HFFc6 (cell line): ENCODE measurements around the gene FAM170B. TPM values are rescaled to one million over a fixed set of nuclear protein-coding genes. Genes with fewer than 3 reads are reported as not detected.

Source experiments
- DNase-seq: peaks from one replicate; pipeline ENCODE4 v3.0.0-alpha.2; 2018
- H3K27ac Mint-ChIP-seq: 2 replicates; pipeline ENCODE4 v1.8.0; 2020; ENCODE audit warnings: mild to moderate bottlenecking, mixed read lengths
- H3K27me3 Mint-ChIP-seq: 2 replicates; pipeline ENCODE4 v1.8.0; 2021; ENCODE audit warnings: mild to moderate bottlenecking, moderate library complexity, mixed read lengths; ENCODE audit not compliant: insufficient read depth
- H3K36me3 Mint-ChIP-seq: 2 replicates; pipeline ENCODE4 v1.8.0; 2021; ENCODE audit warnings: low read depth, mixed read lengths
- H3K4me1 Mint-ChIP-seq: 2 replicates; pipeline ENCODE4 v1.8.0; 2020; ENCODE audit warnings: low read depth, mixed read lengths
- H3K4me3 Mint-ChIP-seq: 2 replicates; pipeline ENCODE4 v1.8.0; 2020; ENCODE audit warnings: mild to moderate bottlenecking, moderate library complexity, mixed read lengths
- H3K9me3 Mint-ChIP-seq: 2 replicates; pipeline ENCODE4 v1.8.0; 2020; ENCODE audit warnings: mild to moderate bottlenecking, mixed read lengths
- total RNA-seq, 6 experiments: library from RNA; stranded (reverse); fragmentation: NEBNext Ultra II Directional; extraction: Animal tissue kit (Norgen Biotek cat#: 25700); gene quantifications; 2 replicates in 1 of 6; 3 replicates in 5 of 6; pipeline ENCODE4 v1.2.3, GENCODE V29; 2021
- TF ChIP-seq, protein P1 (sequence below): fragments of 200-600 bp; sonication (generic); IDR thresholded peaks from 2 replicates; pipeline ENCODE4 v1.5.0; 2021; ENCODE audit warnings: antibody characterized with exemption, mild to moderate bottlenecking

The FAM170B gene
- total RNA-seq, 6 experiments from 2014 or later, result not detected

DNA sequence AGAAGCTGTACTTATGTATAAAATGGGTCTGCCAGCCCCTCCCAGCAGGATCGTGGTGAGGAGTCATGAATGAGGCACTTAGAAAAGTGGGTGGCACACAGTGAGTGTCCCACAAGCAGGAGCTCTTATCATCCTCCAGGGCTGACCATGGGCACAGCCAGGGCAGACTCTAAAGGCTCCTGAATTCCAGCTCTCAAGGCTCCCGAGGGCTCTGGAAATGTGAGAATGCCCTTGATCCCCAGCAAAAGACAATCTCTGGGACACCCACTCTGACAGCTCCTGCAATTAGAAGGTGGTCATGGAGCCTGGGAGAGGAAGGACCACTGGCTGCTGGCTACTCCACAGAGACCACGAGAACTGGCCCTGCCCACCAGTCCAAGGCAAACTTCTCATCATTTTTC, 20.1 kb downstream of the FAM170B start:
- Mint-ChIP-seq H3K9me3 (no peaks in the 10 kb centered on the region), H3K4me3 (no peak overlapping the region), H3K36me3 (no peaks in the 10 kb centered on the region), H3K27me3 (peaks cover 55% of the 10 kb centered on the region), H3K27ac (no peak overlapping the region), H3K4me1 (no peaks in the 10 kb centered on the region)
- no peak for DNase-seq
- TF ChIP-seq, protein P1, sequence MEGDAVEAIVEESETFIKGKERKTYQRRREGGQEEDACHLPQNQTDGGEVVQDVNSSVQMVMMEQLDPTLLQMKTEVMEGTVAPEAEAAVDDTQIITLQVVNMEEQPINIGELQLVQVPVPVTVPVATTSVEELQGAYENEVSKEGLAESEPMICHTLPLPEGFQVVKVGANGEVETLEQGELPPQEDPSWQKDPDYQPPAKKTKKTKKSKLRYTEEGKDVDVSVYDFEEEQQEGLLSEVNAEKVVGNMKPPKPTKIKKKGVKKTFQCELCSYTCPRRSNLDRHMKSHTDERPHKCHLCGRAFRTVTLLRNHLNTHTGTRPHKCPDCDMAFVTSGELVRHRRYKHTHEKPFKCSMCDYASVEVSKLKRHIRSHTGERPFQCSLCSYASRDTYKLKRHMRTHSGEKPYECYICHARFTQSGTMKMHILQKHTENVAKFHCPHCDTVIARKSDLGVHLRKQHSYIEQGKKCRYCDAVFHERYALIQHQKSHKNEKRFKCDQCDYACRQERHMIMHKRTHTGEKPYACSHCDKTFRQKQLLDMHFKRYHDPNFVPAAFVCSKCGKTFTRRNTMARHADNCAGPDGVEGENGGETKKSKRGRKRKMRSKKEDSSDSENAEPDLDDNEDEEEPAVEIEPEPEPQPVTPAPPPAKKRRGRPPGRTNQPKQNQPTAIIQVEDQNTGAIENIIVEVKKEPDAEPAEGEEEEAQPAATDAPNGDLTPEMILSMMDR, result no peak

DNA sequence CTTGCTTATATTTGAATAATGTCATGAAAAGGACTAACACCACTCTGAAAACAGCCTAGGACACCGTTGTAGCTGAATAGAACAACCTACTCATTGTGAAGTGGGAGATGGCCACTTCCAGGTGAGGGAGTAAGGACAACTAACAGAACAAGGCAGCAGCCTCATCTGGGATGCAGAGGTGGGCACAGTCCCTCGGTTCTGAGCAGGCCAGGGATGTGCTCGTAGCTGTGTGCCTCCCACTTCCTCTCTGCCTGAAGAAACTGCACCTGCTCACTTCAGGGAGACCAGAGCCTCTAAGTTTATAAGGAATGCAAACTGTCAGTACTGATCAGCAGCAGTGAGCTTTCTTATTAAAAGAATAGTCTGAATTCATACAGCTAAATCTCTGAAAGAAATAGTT, 21.0 kb downstream of the FAM170B start:
- DNase-seq, result no peak
- H3K27ac Mint-ChIP-seq, result no peak overlapping the region
- H3K36me3 Mint-ChIP-seq, result no peaks in the 10 kb centered on the region
- no peaks in the 10 kb centered on the region for H3K4me1 Mint-ChIP-seq
- TF ChIP-seq, protein P1, result no peak
- peaks cover 46% of the 10 kb centered on the region for H3K27me3 Mint-ChIP-seq
- no peaks in the 10 kb centered on the region for H3K9me3 Mint-ChIP-seq
- H3K4me3 Mint-ChIP-seq, result no peak overlapping the region

DNA sequence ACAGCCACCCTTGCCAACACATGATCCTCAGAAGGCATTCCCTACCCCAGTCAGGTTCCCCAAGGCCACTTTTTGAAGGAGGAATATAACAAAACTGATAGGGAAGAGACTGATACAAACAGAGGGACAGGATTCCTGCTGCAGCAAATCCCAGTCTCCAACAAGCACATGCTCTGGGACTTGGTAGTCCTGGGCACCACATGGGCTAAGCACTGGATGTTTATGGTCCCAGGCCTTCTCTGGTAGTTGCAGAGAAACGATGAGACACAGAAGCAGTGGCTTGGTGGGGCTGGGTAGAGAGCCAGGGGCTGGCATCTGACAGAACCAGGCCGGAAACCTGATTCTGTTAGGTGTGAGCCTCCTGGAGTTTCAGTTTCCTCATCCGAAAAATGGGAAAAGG, 21.7 kb downstream of the FAM170B start:
- TF ChIP-seq, protein P1, result no peak
- peaks cover 40% of the 10 kb centered on the region for H3K27me3 Mint-ChIP-seq
- H3K9me3 Mint-ChIP-seq, result no peaks in the 10 kb centered on the region
- DNase-seq, result no peak
- no peak overlapping the region for H3K4me3 Mint-ChIP-seq
- H3K36me3 Mint-ChIP-seq, result no peaks in the 10 kb centered on the region
- no peak overlapping the region for H3K27ac Mint-ChIP-seq
- no peaks in the 10 kb centered on the region for H3K4me1 Mint-ChIP-seq

DNA sequence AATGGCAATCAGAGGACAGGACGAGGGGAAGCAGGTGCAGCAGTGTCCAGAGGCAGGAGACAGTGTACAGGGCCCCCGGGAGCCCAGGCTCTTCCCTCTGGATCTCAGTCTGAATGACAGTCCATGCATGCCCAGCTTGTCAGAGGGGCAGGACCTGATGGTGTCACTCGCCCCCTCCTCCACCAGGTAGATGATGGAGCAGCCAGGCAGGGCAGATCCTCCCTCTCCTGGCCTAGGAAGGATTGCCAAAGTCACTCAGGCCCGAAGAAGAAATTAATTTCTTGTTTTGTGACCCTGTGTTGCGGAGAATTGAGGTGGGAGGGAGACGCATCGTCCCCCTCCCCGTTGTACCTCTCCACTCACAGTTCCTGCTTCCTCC, 22.5 kb downstream of the FAM170B start:
- Mint-ChIP-seq H3K4me3 (no peak overlapping the region), H3K4me1 (no peaks in the 10 kb centered on the region), H3K27ac (no peak overlapping the region), H3K27me3 (peaks cover 38% of the 10 kb centered on the region), H3K9me3 (no peaks in the 10 kb centered on the region), H3K36me3 (no peaks in the 10 kb centered on the region)
- TF ChIP-seq, protein P1, result no peak
- DNase-seq, result no peak

DNA sequence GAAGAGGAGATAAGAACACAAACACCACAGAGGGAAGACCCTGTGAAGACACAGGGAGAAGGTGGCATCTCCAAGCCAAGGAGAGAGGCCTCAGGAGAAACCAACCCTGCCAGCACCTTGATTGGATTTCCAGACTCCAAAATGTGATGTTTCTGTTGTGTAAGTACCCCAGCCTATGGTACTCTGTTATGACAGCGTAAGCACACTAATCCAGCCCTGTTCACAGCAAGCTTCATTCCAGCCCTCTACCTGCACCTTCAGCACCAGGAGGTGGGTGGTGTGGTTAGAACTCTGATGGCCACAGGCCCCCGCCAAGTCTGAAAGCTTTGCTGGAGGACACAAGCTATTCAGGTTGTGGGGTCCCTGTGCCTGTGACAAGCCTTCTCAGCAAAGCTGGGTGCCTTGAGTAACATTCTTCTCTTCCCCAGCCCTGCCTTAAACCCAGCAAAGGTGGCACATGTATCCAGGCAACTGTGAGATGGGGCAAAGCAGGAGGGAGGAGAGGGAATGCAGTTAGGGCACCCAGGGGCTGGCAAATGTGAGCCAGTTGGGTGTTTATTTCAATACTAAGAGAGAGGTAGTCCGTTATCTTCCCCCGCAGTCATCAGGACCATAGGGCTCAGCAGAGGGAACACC, 23.0 kb downstream of the FAM170B start:
- no peaks in the 10 kb centered on the region for H3K9me3 Mint-ChIP-seq

More for the DNA sequence above, 23.0 kb downstream of the FAM170B start:
- Mint-ChIP-seq H3K4me3 (no peak overlapping the region), H3K36me3 (no peaks in the 10 kb centered on the region), H3K4me1 (no peaks in the 10 kb centered on the region), H3K27me3 (peaks cover 33% of the 10 kb centered on the region), H3K27ac (no peak overlapping the region)
- TF ChIP-seq, protein P1, result no peak
- no peak for DNase-seq
